ENCODE results near the gene IFT20.

- TF ChIP-seq RARB (CRISPR knock-in tag; IDR thresholded peaks at IDR 0.05), result no peak
- TF ChIP-seq ZFP30 (CRISPR knock-in tag; IDR thresholded peaks at IDR 0.05), result no peak
- no peak for TF ChIP-seq ZC3H10 (CRISPR knock-in tag; IDR thresholded peaks at IDR 0.05)
- no peak for TF ChIP-seq ZNF70 (CRISPR knock-in tag; IDR thresholded peaks at IDR 0.05)
- no peak for TF ChIP-seq CSRNP3 (CRISPR knock-in tag; IDR thresholded peaks at IDR 0.05)
- TF ChIP-seq PATZ1 (CRISPR knock-in tag; IDR thresholded peaks at IDR 0.05; ENCODE audit: borderline replicate concordance), result no peak
- TF ChIP-seq CREB5 (CRISPR knock-in tag; IDR thresholded peaks at IDR 0.05; ENCODE audit: low read depth), result no peak
- TF ChIP-seq POU6F1 (CRISPR knock-in tag; IDR thresholded peaks at IDR 0.05; ENCODE audit: borderline replicate concordance, low read depth), result no peak
- TF ChIP-seq ZNF8 (CRISPR knock-in tag; IDR thresholded peaks at IDR 0.05), result no peak
- TF ChIP-seq BACH2 (CRISPR knock-in tag; IDR thresholded peaks at IDR 0.05; ENCODE audit: borderline replicate concordance), result no peak
- TF ChIP-seq TOX (CRISPR knock-in tag; IDR thresholded peaks at IDR 0.05; ENCODE audit: borderline replicate concordance), result no peak
- TF ChIP-seq ISL1 (CRISPR knock-in tag; IDR thresholded peaks at IDR 0.05), result no peak
- no peak for TF ChIP-seq ZNF565 (CRISPR knock-in tag; conservative IDR thresholded peaks at IDR 0.05; ENCODE audit: low read depth)
- no peak for TF ChIP-seq GLIS3 (CRISPR knock-in tag; IDR thresholded peaks at IDR 0.05)
Measured at GRCh38 chr17:28357901-28358197, 22.6 kb upstream of the IFT20 start.

Measured in SK-N-SH treated with all-trans-retinoic acid at 6 μM for 48 hours (cell line).